ENCODE measurements around the gene WDR20. TPM values are rescaled to one million over a fixed set of nuclear protein-coding genes. Genes with fewer than 3 reads are reported as not detected.

WDR20 gene
- total and polyA plus RNA-seq, 10 of the 15 experiments (the other 5 are each of a cell fraction or from before 2014, with no cell fraction given): 9.1 to 25.9 (median 18.4) TPM

DNA sequence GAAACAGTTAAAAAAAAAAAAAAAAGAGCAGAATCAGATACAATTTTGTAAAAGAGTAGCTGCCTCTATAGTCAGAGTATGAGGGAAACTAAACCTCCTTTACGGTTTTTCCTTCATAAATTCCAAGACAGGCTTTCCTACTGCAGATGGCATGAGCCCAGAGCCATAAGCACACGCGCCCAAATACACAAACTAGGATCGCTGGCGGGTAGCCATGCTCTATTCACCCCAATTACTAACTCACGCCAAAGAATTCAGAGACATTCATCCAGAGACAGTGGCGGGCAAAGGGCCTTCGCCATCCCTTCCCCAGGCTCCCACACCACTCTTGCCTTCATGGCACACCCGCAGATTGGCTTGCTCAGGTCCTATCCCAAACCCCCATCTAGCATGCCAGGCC is 117.0 kb downstream of the WDR20 start (continued):
- TF ChIP-seq ZNF274 (IDR thresholded peaks at IDR 0.05; ENCODE audit: insufficient read depth, insufficient read length) (no peak), RAD21 (IDR thresholded peaks at IDR 0.05; ENCODE audit: insufficient read depth, low read depth, low read length) (no peak)

DNA sequence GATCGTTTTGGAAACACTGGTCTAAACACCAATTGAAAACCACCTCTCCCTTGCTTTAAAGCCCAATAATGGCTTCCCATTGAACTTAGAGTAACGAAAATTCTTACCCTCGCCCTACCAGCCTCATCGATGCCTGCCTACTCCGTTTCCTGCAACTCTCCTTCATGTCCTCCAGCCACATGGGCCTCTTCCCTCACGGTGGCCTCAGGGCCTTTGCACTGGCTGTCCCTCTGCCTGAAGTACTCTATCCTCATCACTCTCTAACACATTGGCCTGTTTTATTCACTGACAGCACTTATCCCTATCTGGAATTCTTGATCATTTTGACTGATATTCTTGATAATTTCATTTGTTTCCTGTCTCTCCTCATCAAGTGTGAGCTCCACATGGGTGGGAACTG is 118.4 kb downstream of the WDR20 start:
- FAIRE-seq: no peak
- ChIA-PET RAD21 (ENCODE audit: unreplicated experiment) (no interaction called here), SMC1A (ENCODE audit: uncharacterized antibody, unreplicated experiment) (interaction anchor here (0.7 kb wide), 1 partner anchor 15 kb away, joined by 3 read pairs; no protein-coding TSS in a partner anchor), POLR2A (interaction anchor here (0.6 kb wide), 1 partner anchor 482 kb away, joined by 4 read pairs; no protein-coding TSS in a partner anchor), CTCF (no interaction called here)
- no peak overlapping the region for H3K4me2 ChIP-seq (ENCODE audit: control insufficient read depth, insufficient read depth)
- no peak overlapping the region for H3K4me3 ChIP-seq
- H3K27me3 ChIP-seq (replicated peaks in 1 of 2; ENCODE audit: control insufficient read depth in 2 of 2, insufficient read depth in 2 of 2, low read length in 1 of 2): no peaks in the 10 kb centered on the region
- no peaks in the 10 kb centered on the region for H3K79me2 ChIP-seq (ENCODE audit: control insufficient read depth, insufficient read depth, low read length)
- H3K36me3 ChIP-seq (ENCODE audit: control insufficient read depth in 2 of 2, insufficient read depth in 2 of 2, low read length in 1 of 2): no peaks in the 10 kb centered on the region
- 44% methylated on average over 6 of the region's 6 CpGs for WGBS (ENCODE audit: insufficient coverage, insufficient replicate concordance, low lambda C conversion rate, missing lambda C conversion rate)
- no peak for ATAC-seq
- DNase-seq (ENCODE audit: low read depth, low spot score): no peak
- no peaks in the 10 kb centered on the region for H3K4me1 ChIP-seq (ENCODE audit: control insufficient read depth, insufficient read depth, low read length)
- H2AFZ ChIP-seq (ENCODE audit: control insufficient read depth, low read depth, low read length): no peak overlapping the region
- in situ Hi-C loops (cut with MboI): no loop called here
- no peak for TF ChIP-seq NFYB (IDR thresholded peaks at IDR 0.05; ENCODE audit: insufficient read depth, low read depth, low read length)
- TF ChIP-seq, protein P1, sequence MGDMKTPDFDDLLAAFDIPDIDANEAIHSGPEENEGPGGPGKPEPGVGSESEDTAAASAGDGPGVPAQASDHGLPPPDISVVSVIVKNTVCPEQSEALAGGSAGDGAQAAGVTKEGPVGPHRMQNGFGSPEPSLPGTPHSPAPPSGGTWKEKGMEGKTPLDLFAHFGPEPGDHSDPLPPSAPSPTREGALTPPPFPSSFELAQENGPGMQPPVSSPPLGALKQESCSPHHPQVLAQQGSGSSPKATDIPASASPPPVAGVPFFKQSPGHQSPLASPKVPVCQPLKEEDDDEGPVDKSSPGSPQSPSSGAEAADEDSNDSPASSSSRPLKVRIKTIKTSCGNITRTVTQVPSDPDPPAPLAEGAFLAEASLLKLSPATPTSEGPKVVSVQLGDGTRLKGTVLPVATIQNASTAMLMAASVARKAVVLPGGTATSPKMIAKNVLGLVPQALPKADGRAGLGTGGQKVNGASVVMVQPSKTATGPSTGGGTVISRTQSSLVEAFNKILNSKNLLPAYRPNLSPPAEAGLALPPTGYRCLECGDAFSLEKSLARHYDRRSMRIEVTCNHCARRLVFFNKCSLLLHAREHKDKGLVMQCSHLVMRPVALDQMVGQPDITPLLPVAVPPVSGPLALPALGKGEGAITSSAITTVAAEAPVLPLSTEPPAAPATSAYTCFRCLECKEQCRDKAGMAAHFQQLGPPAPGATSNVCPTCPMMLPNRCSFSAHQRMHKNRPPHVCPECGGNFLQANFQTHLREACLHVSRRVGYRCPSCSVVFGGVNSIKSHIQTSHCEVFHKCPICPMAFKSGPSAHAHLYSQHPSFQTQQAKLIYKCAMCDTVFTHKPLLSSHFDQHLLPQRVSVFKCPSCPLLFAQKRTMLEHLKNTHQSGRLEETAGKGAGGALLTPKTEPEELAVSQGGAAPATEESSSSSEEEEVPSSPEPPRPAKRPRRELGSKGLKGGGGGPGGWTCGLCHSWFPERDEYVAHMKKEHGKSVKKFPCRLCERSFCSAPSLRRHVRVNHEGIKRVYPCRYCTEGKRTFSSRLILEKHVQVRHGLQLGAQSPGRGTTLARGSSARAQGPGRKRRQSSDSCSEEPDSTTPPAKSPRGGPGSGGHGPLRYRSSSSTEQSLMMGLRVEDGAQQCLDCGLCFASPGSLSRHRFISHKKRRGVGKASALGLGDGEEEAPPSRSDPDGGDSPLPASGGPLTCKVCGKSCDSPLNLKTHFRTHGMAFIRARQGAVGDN (IDR thresholded peaks at IDR 0.05): no peak
- intact Hi-C loops (cut with micrococcal nuclease; ENCODE audit: unreplicated experiment): no loop called here
- no peak overlapping the region for H3K27ac ChIP-seq (ENCODE audit: control insufficient read depth, insufficient read depth)
- H3K9me3 ChIP-seq (replicated peaks; ENCODE audit: control insufficient read depth, insufficient read depth, low read length): no peaks in the 10 kb centered on the region
- no peaks in the 10 kb centered on the region for H4K20me1 ChIP-seq (ENCODE audit: control insufficient read depth, insufficient read depth)
- no peak overlapping the region for H3K9ac ChIP-seq (ENCODE audit: control insufficient read depth, insufficient read depth, low read length)
- BruUV-seq (replicated peaks): no TSS peak

Other genes with a start within 250 kb of the WDR20 start
- gene DYNC1H1, start 175.3 kb upstream of the WDR20 start, total RNA-seq (2014; rRNA removed): 187 and 198 TPM in 2 replicates
- 95.2 and 102 TPM in 2 replicates for gene DYNC1H1, start 175.3 kb upstream of the WDR20 start, total RNA-seq (2014; rRNA removed; fragmentation: Illumina TruSeq; extraction: Trizol)
- 288 and 291 TPM in 2 replicates for gene DYNC1H1, start 175.3 kb upstream of the WDR20 start, total RNA-seq (2021)
- 30.1 and 54.9 TPM in 2 replicates for gene DYNC1H1, start 175.3 kb upstream of the WDR20 start, polyA plus RNA-seq (2011; rRNA removed)
- gene DYNC1H1, start 175.3 kb upstream of the WDR20 start, polyA plus RNA-seq (2014; fragmentation: Illumina TruSeq; extraction: Trizol): 111 and 123 TPM in 2 replicates
- gene DYNC1H1, start 175.3 kb upstream of the WDR20 start, polyA plus RNA-seq (2014; fragmentation: Nextera tagmentation; extraction: Ambion mirVana): 10 to 100 TPM; 38.4 to 54.0 TPM
- 101 and 117 TPM in 2 replicates for gene DYNC1H1, start 175.3 kb upstream of the WDR20 start, polyA plus RNA-seq (2014; rRNA removed)
- gene DYNC1H1, start 175.3 kb upstream of the WDR20 start, polyA plus RNA-seq (2016; fragmentation: Nextera tagmentation; extraction: Ambion mirVana): 100 to 1,000 TPM; 121 to 122 TPM
- 338 and 346 TPM in 2 replicates for gene HSP90AA1, start 52.9 kb upstream of the WDR20 start, total RNA-seq (2014; rRNA removed)
- gene HSP90AA1, start 52.9 kb upstream of the WDR20 start, total RNA-seq (2014; rRNA removed; fragmentation: Illumina TruSeq; extraction: Trizol): 262 and 271 TPM in 2 replicates
- gene HSP90AA1, start 52.9 kb upstream of the WDR20 start, total RNA-seq (2021): 590 and 599 TPM in 2 replicates
- gene HSP90AA1, start 52.9 kb upstream of the WDR20 start, polyA plus RNA-seq (2011; rRNA removed): 679 and 903 TPM in 2 replicates
- gene HSP90AA1, start 52.9 kb upstream of the WDR20 start, polyA plus RNA-seq (2014; fragmentation: Illumina TruSeq; extraction: Trizol): 1,054 and 1,264 TPM in 2 replicates
- gene HSP90AA1, start 52.9 kb upstream of the WDR20 start, polyA plus RNA-seq (2014; fragmentation: Nextera tagmentation; extraction: Ambion mirVana): 100 to 1,000 TPM; 555 to 817 TPM
- 439 and 489 TPM in 2 replicates for gene HSP90AA1, start 52.9 kb upstream of the WDR20 start, polyA plus RNA-seq (2014; rRNA removed)
- 1,000 to 10,000 TPM; 1,313 to 1,315 TPM for gene HSP90AA1, start 52.9 kb upstream of the WDR20 start, polyA plus RNA-seq (2016; fragmentation: Nextera tagmentation; extraction: Ambion mirVana)
- 1.0 and 1.3 TPM in 2 replicates for gene MOK, start 165.3 kb downstream of the WDR20 start, total RNA-seq (2014; rRNA removed)
- gene MOK, start 165.3 kb downstream of the WDR20 start, total RNA-seq (2014; rRNA removed; fragmentation: Illumina TruSeq; extraction: Trizol): 1.4 and 2.2 TPM in 2 replicates
- gene MOK, start 165.3 kb downstream of the WDR20 start, total RNA-seq (2021): 0.92 and 1.7 TPM in 2 replicates
- 1.5 and 2.0 TPM in 2 replicates for gene MOK, start 165.3 kb downstream of the WDR20 start, polyA plus RNA-seq (2011; rRNA removed)
- 1.8 and 2.1 TPM in 2 replicates for gene MOK, start 165.3 kb downstream of the WDR20 start, polyA plus RNA-seq (2014; fragmentation: Illumina TruSeq; extraction: Trizol)
- under 1 TPM; 0.10 to 0.46 TPM for gene MOK, start 165.3 kb downstream of the WDR20 start, polyA plus RNA-seq (2014; fragmentation: Nextera tagmentation; extraction: Ambion mirVana)
- 2.4 and 3.0 TPM in 2 replicates for gene MOK, start 165.3 kb downstream of the WDR20 start, polyA plus RNA-seq (2014; rRNA removed)
- gene MOK, start 165.3 kb downstream of the WDR20 start, polyA plus RNA-seq (2016; fragmentation: Nextera tagmentation; extraction: Ambion mirVana): 1 to 10 TPM; 1.2 to 1.5 TPM
- gene ZNF839, start 179.8 kb downstream of the WDR20 start, total RNA-seq (2014; rRNA removed): 11.9 and 12.1 TPM in 2 replicates
- gene ZNF839, start 179.8 kb downstream of the WDR20 start, total RNA-seq (2014; rRNA removed; fragmentation: Illumina TruSeq; extraction: Trizol): 8.0 and 9.3 TPM in 2 replicates
- gene ZNF839, start 179.8 kb downstream of the WDR20 start, total RNA-seq (2021): 11.9 and 13.1 TPM in 2 replicates
- gene ZNF839, start 179.8 kb downstream of the WDR20 start, polyA plus RNA-seq (2011; rRNA removed): 8.0 and 8.1 TPM in 2 replicates
- 8.2 and 9.7 TPM in 2 replicates for gene ZNF839, start 179.8 kb downstream of the WDR20 start, polyA plus RNA-seq (2014; fragmentation: Illumina TruSeq; extraction: Trizol)
- gene ZNF839, start 179.8 kb downstream of the WDR20 start, polyA plus RNA-seq (2014; fragmentation: Nextera tagmentation; extraction: Ambion mirVana): 1 to 10 TPM; 1.4 to 2.6 TPM
- gene ZNF839, start 179.8 kb downstream of the WDR20 start, polyA plus RNA-seq (2014; rRNA removed): 14.4 and 14.7 TPM in 2 replicates
- gene ZNF839, start 179.8 kb downstream of the WDR20 start, polyA plus RNA-seq (2016; fragmentation: Nextera tagmentation; extraction: Ambion mirVana): 1 to 10 TPM; 2.6 to 5.6 TPM
- gene CINP, start 223.0 kb downstream of the WDR20 start, total RNA-seq (2014; rRNA removed): 42.6 and 45.7 TPM in 2 replicates
- gene CINP, start 223.0 kb downstream of the WDR20 start, total RNA-seq (2014; rRNA removed; fragmentation: Illumina TruSeq; extraction: Trizol): 43.5 and 45.4 TPM in 2 replicates
- 44.5 and 45.8 TPM in 2 replicates for gene CINP, start 223.0 kb downstream of the WDR20 start, total RNA-seq (2021)
- 53.5 and 62.0 TPM in 2 replicates for gene CINP, start 223.0 kb downstream of the WDR20 start, polyA plus RNA-seq (2011; rRNA removed)
- 56.4 and 59.3 TPM in 2 replicates for gene CINP, start 223.0 kb downstream of the WDR20 start, polyA plus RNA-seq (2014; fragmentation: Illumina TruSeq; extraction: Trizol)
- 10 to 100 TPM; 47.9 to 52.6 TPM for gene CINP, start 223.0 kb downstream of the WDR20 start, polyA plus RNA-seq (2014; fragmentation: Nextera tagmentation; extraction: Ambion mirVana)
- 50.8 and 53.1 TPM in 2 replicates for gene CINP, start 223.0 kb downstream of the WDR20 start, polyA plus RNA-seq (2014; rRNA removed)
- 10 to 100 TPM; 70.1 to 73.3 TPM for gene CINP, start 223.0 kb downstream of the WDR20 start, polyA plus RNA-seq (2016; fragmentation: Nextera tagmentation; extraction: Ambion mirVana)
- gene TECPR2, start 223.0 kb downstream of the WDR20 start, total RNA-seq (2014; rRNA removed): 3.2 and 5.8 TPM in 2 replicates
- 2.5 and 3.0 TPM in 2 replicates for gene TECPR2, start 223.0 kb downstream of the WDR20 start, total RNA-seq (2014; rRNA removed; fragmentation: Illumina TruSeq; extraction: Trizol)
- 8.1 and 10.0 TPM in 2 replicates for gene TECPR2, start 223.0 kb downstream of the WDR20 start, total RNA-seq (2021)
- 1.6 and 1.8 TPM in 2 replicates for gene TECPR2, start 223.0 kb downstream of the WDR20 start, polyA plus RNA-seq (2011; rRNA removed)
- gene TECPR2, start 223.0 kb downstream of the WDR20 start, polyA plus RNA-seq (2014; fragmentation: Illumina TruSeq; extraction: Trizol): 2.5 and 2.8 TPM in 2 replicates
- gene TECPR2, start 223.0 kb downstream of the WDR20 start, polyA plus RNA-seq (2014; fragmentation: Nextera tagmentation; extraction: Ambion mirVana): under 1 TPM; 0.15 to 0.26 TPM
- gene TECPR2, start 223.0 kb downstream of the WDR20 start, polyA plus RNA-seq (2014; rRNA removed): 3.8 and 5.3 TPM in 2 replicates
- gene TECPR2, start 223.0 kb downstream of the WDR20 start, polyA plus RNA-seq (2016; fragmentation: Nextera tagmentation; extraction: Ambion mirVana): 1 to 10 TPM; 3.2 to 4.2 TPM

Data from GM12878 (cell line).